Muscle of leg (tissue), 11 donors: Measurements from ENCODE around the gene CGN. TPM values are rescaled to one million over a fixed set of nuclear protein-coding genes. Genes with fewer than 3 reads are reported as not detected.

ENCODE experiments used
- DNase-seq: peaks from one replicate; pipeline ENCODE4 v3.0.0; 2013
- H3K27ac ChIP-seq: one replicate; pipeline ENCODE4 v1.5.1; 2013; ENCODE audit warnings: mild to moderate bottlenecking, low read length, control low read depth
- H3K27me3 ChIP-seq: one replicate; pipeline ENCODE4 v1.6.1; 2013; ENCODE audit warnings: low read length; ENCODE audit not compliant: control insufficient read depth, insufficient read depth
- H3K36me3 ChIP-seq: one replicate; pipeline ENCODE4 v1.6.1; 2013; ENCODE audit warnings: low read length; ENCODE audit not compliant: control insufficient read depth, insufficient read depth
- H3K4me1 ChIP-seq: one replicate; pipeline ENCODE4 v1.6.1; 2013; ENCODE audit warnings: low read length; ENCODE audit not compliant: control insufficient read depth, insufficient read depth
- H3K4me3 ChIP-seq: one replicate; pipeline ENCODE4 v1.5.1; 2013; ENCODE audit warnings: low read length, control low read depth
- H3K9me3 ChIP-seq: replicated peaks from 2 replicates; pipeline ENCODE4 v1.6.1; 2013; ENCODE audit warnings: low read depth, low read length; ENCODE audit not compliant: control insufficient read depth
- WGBS: methylation state at CpG from one replicate; pipeline ENCODE4 v1.1.5; 2013; ENCODE audit warnings: missing lambda C conversion rate; ENCODE audit not compliant: insufficient coverage; 5-methylcytosine and 5-hydroxymethylcytosine counted together
- polyA plus RNA-seq, 8 donors: library from polyadenylated mRNA; unstranded; fragments of 120-200 nt; gene quantifications; one replicate each; pipeline versions ENCODE4 v1.2.1 to v1.2.3, GENCODE V29; 2013; ENCODE audit warnings: inconsistent platforms in 1 of 8, low replicate concordance in 1 of 8; ENCODE audit not compliant: insufficient read length in 8 of 8, insufficient read depth in 1 of 8
- total RNA-seq: library from RNA; stranded (reverse); fragments of 120-200 nt; gene quantifications from one replicate; pipeline ENCODE4 v1.2.4, GENCODE V29; 2013

CGN gene
- total and polyA plus RNA-seq, 9 donors: 0.31 to 6.4 (median 0.83) TPM

DNA sequence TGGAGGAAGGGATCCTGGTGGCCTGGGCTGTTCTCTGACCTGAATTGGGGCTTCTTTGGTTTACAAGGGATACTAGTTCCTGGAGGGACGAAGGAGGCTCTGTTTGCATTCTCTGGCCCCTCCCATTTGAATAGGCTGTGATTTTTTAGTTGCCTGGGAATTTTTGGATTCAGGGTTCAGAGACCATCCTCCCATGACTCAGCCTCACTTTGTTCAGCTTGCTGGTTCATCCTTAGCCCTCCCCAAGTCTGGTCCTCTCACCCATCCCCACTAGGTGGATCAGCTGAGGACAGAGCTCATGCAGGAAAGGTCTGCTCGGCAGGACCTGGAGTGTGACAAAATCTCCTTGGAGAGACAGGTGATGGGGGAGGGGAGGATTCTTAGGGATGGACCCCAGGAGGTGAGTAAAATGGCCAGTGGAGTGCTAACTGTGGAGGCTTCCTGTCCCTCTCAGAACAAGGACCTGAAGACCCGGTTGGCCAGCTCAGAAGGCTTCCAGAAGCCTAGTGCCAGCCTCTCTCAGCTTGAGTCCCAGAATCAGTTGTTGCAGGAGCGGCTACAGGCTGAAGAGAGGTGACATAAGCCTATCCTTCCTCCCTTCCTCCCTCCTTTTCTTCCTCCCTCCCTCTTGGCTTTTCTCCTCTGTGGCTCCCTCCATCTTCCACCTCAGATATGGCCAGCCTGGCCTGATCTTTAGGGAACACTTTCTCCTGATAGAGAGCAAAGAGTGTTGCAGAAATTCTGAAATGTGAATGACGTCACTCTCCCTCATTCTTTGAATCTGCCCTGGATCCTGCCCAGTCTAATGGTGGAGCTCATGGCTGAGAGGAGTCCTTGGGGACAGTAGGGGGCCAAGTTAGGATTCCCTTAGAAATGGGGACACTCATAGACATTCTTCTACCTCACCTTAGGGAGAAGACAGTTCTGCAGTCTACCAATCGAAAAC lies 24.4 kb downstream of the CGN start:
- H3K36me3 ChIP-seq: no peaks in the 10 kb centered on the region
- H3K4me3 ChIP-seq: no peak overlapping the region
- H3K27me3 ChIP-seq: no peaks in the 10 kb centered on the region
- H3K4me1 ChIP-seq: peaks cover 15% of the 10 kb centered on the region
- H3K9me3 ChIP-seq: no peaks in the 10 kb centered on the region
- H3K27ac ChIP-seq: no peak overlapping the region
- WGBS: 92% methylated on average over 2 of the region's 6 CpGs
- DNase-seq: no peak

DNA sequence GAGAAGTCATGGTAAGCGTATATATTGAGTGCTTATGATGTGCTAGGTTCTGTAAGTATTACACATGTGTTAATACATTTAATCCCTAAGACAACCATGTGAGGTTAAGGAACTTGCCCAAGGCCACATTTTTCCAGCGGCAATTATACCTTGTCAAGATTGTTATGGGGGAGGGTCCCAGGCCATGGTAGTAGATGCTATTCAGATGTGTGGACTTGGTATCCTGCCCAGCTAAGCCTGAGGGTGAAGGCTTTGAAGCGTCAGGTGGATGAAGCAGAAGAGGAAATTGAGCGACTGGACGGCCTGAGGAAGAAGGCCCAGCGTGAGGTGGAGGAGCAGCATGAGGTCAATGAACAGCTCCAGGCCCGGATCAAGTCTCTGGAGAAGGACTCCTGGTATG lies 25.3 kb downstream of the CGN start:
- 94% methylated on average over 5 of the region's 7 CpGs for WGBS
- H3K4me3 ChIP-seq: no peak overlapping the region
- DNase-seq: no peak
- H3K27ac ChIP-seq: no peak overlapping the region
- H3K4me1 ChIP-seq: peaks cover 24% of the 10 kb centered on the region
- no peaks in the 10 kb centered on the region for H3K9me3 ChIP-seq
- H3K27me3 ChIP-seq: peaks cover 3% of the 10 kb centered on the region
- no peaks in the 10 kb centered on the region for H3K36me3 ChIP-seq

DNA sequence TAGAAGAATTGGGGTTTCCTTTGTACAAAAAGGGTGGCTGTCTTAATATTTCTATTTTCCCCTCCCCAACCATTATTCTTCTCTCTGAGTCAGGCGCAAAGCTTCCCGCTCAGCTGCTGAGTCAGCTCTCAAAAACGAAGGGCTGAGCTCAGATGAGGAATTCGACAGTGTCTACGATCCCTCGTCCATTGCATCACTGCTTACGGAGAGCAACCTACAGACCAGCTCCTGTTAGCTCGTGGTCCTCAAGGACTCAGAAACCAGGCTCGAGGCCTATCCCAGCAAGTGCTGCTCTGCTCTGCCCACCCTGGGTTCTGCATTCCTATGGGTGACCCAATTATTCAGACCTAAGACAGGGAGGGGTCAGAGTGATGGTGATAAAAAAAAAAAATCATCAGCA lies 25.9 kb downstream of the CGN start:
- H3K27me3 ChIP-seq: peaks cover 3% of the 10 kb centered on the region
- no peak overlapping the region for H3K4me3 ChIP-seq
- no peak overlapping the region for H3K27ac ChIP-seq
- H3K36me3 ChIP-seq: no peaks in the 10 kb centered on the region
- H3K4me1 ChIP-seq: peaks cover 27% of the 10 kb centered on the region
- WGBS: 85% methylated on average over 8 of the region's 9 CpGs
- no peak for DNase-seq
- no peaks in the 10 kb centered on the region for H3K9me3 ChIP-seq

GRCh38 chr1:151539321-151540020 lies 28.3 kb downstream of the CGN start:
- Histone ChIP-seq H3K27ac (peak overlapping the region; percentile 95), H3K36me3 (no peaks in the 10 kb centered on the region), H3K27me3 (peaks cover 3% of the 10 kb centered on the region), H3K4me3 (peak overlapping the region; percentile 75), H3K9me3 (no peaks in the 10 kb centered on the region), H3K4me1 (peaks cover 31% of the 10 kb centered on the region)
- 0% methylated on average over 3 of the region's 7 CpGs for WGBS
- peak; percentile 89 for DNase-seq

- peak within 1 kb of the TSS; percentile 75 for H3K4me3 ChIP-seq
- peaks cover 31% of the 10 kb centered on the region for H3K4me1 ChIP-seq
- peaks cover 3% of the 10 kb centered on the region for H3K27me3 ChIP-seq
- H3K9me3 ChIP-seq: no peaks in the 10 kb centered on the region
- H3K27ac ChIP-seq: peak within 1 kb of the TSS; percentile 95
- DNase-seq: peak; percentile 96
- H3K36me3 ChIP-seq: no peaks in the 10 kb centered on the region
- WGBS: 1% methylated on average over 59 of the region's 70 CpGs
Measured at GRCh38 chr1:151540021-151540981, 29.1 kb downstream of the CGN start, which contains the start of gene TUFT1. Gene TUFT1 (plus strand): TSS chr1:151540309. CDS start chr1:151540367, 58 bp downstream.

GRCh38 chr1:151540982-151541377 lies 29.8 kb downstream of the CGN start:
- Histone ChIP-seq H3K9me3 (no peaks in the 10 kb centered on the region), H3K27ac (peak overlapping the region; percentile 95), H3K4me3 (peak overlapping the region; percentile 75), H3K36me3 (no peaks in the 10 kb centered on the region), H3K27me3 (peaks cover 3% of the 10 kb centered on the region), H3K4me1 (peaks cover 31% of the 10 kb centered on the region)
- DNase-seq: peak; percentile 35
- WGBS: 3% methylated on average over 6 of the region's 13 CpGs

GRCh38 chr1:151541752-151542151 lies 30.6 kb downstream of the CGN start:
- H3K27ac ChIP-seq: no peak overlapping the region
- no peaks in the 10 kb centered on the region for H3K9me3 ChIP-seq
- H3K4me3 ChIP-seq: no peak overlapping the region
- H3K36me3 ChIP-seq: no peaks in the 10 kb centered on the region
- 92% methylated on average over 4 of the region's 5 CpGs for WGBS
- DNase-seq: no peak
- H3K4me1 ChIP-seq: peaks cover 31% of the 10 kb centered on the region
- peaks cover 3% of the 10 kb centered on the region for H3K27me3 ChIP-seq

DNA sequence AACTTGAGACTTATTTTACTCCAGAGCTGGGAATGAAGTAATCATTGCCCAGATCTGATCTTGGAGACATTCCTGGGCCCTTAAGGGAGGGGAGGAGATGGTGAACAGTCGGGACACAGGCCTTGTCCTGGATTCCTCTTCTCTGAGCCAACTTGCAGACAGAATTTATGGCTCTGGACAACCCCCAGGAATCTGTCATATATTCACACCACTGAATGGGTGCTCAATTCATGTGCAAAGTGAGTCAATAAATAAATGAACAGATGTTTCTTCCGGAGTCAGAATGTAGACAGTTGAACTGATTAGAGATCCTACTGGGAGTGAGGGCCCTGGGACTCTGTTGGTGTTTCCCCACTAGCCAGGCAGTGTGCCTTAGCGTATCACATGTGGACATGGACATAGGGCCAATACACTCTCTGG lies 31.5 kb downstream of the CGN start:
- WGBS: 29% methylated on average over 1 of the region's 3 CpGs
- Histone ChIP-seq H3K4me1 (peaks cover 41% of the 10 kb centered on the region), H3K27me3 (peaks cover 3% of the 10 kb centered on the region), H3K4me3 (no peak overlapping the region), H3K9me3 (no peaks in the 10 kb centered on the region), H3K36me3 (no peaks in the 10 kb centered on the region), H3K27ac (no peak overlapping the region)
- peak; percentile 46 for DNase-seq

DNA sequence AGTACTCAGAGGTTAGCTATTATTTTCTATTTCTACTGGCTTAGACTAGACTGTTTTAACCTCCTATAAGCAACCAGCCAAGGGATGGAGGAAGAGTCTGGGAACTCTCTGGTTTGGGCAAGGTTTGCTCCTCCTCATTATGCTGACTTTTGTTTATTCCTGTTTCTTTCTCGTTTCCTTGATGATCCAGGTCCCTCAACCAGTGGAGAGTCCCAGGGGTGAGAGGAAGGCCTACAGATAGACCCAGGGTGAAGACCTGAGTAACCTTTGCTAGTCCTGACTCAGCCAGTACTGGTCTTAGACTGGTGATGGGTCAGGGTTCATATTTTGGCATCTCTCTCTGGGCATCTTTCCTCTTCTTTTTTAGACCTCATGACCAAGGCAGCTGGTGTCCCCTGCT lies 34.4 kb downstream of the CGN start:
- no peak overlapping the region for H3K4me3 ChIP-seq
- no peaks in the 10 kb centered on the region for H3K36me3 ChIP-seq
- WGBS: no CpG with 5 or more reads among the region's 1 CpG
- no peak overlapping the region for H3K27ac ChIP-seq
- H3K27me3 ChIP-seq: peaks cover 3% of the 10 kb centered on the region
- H3K4me1 ChIP-seq: peaks cover 30% of the 10 kb centered on the region
- DNase-seq: no peak
- no peaks in the 10 kb centered on the region for H3K9me3 ChIP-seq
